Activated T-cell treated with anti-CD3 and anti-CD28 coated beads, Interleukin-2, amount 50 U/mL, for 1 hour (primary cell): ENCODE data around the gene DNMT1.
A peak's percentile ranks its signal among the peaks of the same experiment; 100 is the strongest.
"Not testable (repeated sequence)": the region's sequence is repeated elsewhere in the genome, so short reads cannot be mapped to it uniquely, and the experiment has no call there.

Source experiments
- DNase-seq: peaks from one replicate; pipeline ENCODE4 v3.0.0-alpha.2; 2020

The DNMT1 gene

GRCh38 chr19:10182076-10182475, 12.7 kb downstream of the DNMT1 start:
- no peak for DNase-seq

GRCh38 chr19:10180459-10180858, 14.3 kb downstream of the DNMT1 start:
- no peak for DNase-seq

- not testable (repeated sequence) for DNase-seq
Measured at GRCh38 chr19:10180024-10180423, 14.7 kb downstream of the DNMT1 start.

GRCh38 chr19:10173527-10173926, 21.2 kb downstream of the DNMT1 start:
- DNase-seq: no peak

GRCh38 chr19:10168386-10168948, 26.3 kb downstream of the DNMT1 start:
- DNase-seq: no peak

- no peak for DNase-seq
Measured at GRCh38 chr19:10167459-10167858, 27.3 kb downstream of the DNMT1 start.

- not testable (repeated sequence) for DNase-seq
Measured at GRCh38 chr19:10166501-10166900, 28.3 kb downstream of the DNMT1 start.

- no peak for DNase-seq
Measured at GRCh38 chr19:10166046-10166445, 28.7 kb downstream of the DNMT1 start.

GRCh38 chr19:10163536-10163935, 31.2 kb downstream of the DNMT1 start:
- no peak for DNase-seq

GRCh38 chr19:10159610-10160009, 35.1 kb downstream of the DNMT1 start:
- DNase-seq: no peak

GRCh38 chr19:10158485-10158884, 36.3 kb downstream of the DNMT1 start:
- no peak for DNase-seq

GRCh38 chr19:10158071-10158470, 36.7 kb downstream of the DNMT1 start:
- DNase-seq: no peak

GRCh38 chr19:10155839-10156238, 38.9 kb downstream of the DNMT1 start:
- no peak for DNase-seq

GRCh38 chr19:10152100-10152499, 42.7 kb downstream of the DNMT1 start:
- DNase-seq: no peak

GRCh38 chr19:10151521-10151920, 43.2 kb downstream of the DNMT1 start:
- DNase-seq: no peak

- DNase-seq: no peak
Measured at GRCh38 chr19:10149427-10149826, 45.3 kb downstream of the DNMT1 start.

- DNase-seq: no peak
Measured at GRCh38 chr19:10146142-10146541, 48.6 kb downstream of the DNMT1 start.

GRCh38 chr19:10145031-10145430, 49.7 kb downstream of the DNMT1 start:
- DNase-seq: no peak

GRCh38 chr19:10144361-10144760, 50.4 kb downstream of the DNMT1 start:
- no peak for DNase-seq

GRCh38 chr19:10143681-10144080, 51.1 kb downstream of the DNMT1 start:
- DNase-seq: peak; percentile 34

GRCh38 chr19:10142701-10143375, 51.9 kb downstream of the DNMT1 start:
- peak; percentile 60 for DNase-seq

GRCh38 chr19:10141973-10142372, 52.8 kb downstream of the DNMT1 start:
- no peak for DNase-seq

- no peak for DNase-seq
Measured at GRCh38 chr19:10141479-10141878, 53.3 kb downstream of the DNMT1 start.

- no peak for DNase-seq
Measured at GRCh38 chr19:10139952-10140351, 54.8 kb downstream of the DNMT1 start.
